AG10803 (cell line): ENCODE data around the gene TEX29.

Source experiments
- DNase-seq: peaks from one replicate; pipeline ENCODE4 v3.0.0; 2010; ENCODE audit warnings: low read depth
- H3K4me3 ChIP-seq: 2 replicates; pipeline ENCODE4 v1.5.1; 2011; ENCODE audit warnings: mild to moderate bottlenecking, low read length, control low read depth
- TF ChIP-seq, protein P1 (sequence below): conservative IDR thresholded peaks from 2 replicates; pipeline ENCODE4 v1.5.1; 2011; ENCODE audit warnings: mild to moderate bottlenecking, low read length, control low read depth, inconsistent platforms

TEX29 gene

DNA sequence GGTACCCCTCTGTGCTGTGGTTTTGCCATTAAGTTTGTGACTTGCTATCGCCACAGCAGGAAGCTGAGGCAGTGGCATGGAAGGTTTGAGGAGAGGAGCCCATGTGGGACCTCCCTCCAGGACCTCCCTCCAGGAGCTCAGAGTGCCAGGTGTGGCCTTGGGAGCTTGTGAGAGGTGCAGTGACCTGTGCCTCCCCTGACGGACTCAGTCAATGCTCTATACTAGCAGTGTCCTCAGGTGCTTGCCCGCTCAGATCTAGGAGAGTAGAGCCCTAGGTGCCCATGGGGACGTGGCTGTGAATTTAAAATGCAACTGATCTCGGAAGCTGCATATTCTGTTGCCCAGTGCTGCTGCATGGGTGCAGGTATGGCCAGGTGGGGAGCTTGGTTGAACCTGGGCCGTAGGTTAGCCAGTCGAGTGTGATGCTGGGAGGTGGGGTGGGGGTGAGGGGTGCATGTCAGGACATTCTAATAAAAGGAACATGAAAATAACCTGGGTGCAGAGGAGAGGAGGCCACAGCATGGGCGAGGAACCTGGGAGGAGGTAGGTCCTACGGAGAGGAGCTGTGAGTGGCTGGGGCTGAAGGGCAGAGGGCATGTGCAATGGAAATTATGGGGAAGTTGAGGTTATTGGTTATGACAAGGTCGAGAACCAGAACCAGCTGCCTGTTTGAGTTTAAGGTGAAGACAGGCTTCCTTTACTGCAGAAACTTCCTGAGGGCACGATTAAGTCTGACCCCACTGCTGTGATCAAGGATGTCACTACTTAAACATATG lies 41.6 kb downstream of the TEX29 start:
- DNase-seq, result no peak
- H3K4me3 ChIP-seq, result no peak overlapping the region
- TF ChIP-seq, protein P1, sequence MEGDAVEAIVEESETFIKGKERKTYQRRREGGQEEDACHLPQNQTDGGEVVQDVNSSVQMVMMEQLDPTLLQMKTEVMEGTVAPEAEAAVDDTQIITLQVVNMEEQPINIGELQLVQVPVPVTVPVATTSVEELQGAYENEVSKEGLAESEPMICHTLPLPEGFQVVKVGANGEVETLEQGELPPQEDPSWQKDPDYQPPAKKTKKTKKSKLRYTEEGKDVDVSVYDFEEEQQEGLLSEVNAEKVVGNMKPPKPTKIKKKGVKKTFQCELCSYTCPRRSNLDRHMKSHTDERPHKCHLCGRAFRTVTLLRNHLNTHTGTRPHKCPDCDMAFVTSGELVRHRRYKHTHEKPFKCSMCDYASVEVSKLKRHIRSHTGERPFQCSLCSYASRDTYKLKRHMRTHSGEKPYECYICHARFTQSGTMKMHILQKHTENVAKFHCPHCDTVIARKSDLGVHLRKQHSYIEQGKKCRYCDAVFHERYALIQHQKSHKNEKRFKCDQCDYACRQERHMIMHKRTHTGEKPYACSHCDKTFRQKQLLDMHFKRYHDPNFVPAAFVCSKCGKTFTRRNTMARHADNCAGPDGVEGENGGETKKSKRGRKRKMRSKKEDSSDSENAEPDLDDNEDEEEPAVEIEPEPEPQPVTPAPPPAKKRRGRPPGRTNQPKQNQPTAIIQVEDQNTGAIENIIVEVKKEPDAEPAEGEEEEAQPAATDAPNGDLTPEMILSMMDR, result no peak

GRCh38 chr13:111363121-111363520 lies 42.7 kb downstream of the TEX29 start:
- TF ChIP-seq, protein P1, result no peak
- H3K4me3 ChIP-seq, result no peak overlapping the region
- no peak for DNase-seq

DNA sequence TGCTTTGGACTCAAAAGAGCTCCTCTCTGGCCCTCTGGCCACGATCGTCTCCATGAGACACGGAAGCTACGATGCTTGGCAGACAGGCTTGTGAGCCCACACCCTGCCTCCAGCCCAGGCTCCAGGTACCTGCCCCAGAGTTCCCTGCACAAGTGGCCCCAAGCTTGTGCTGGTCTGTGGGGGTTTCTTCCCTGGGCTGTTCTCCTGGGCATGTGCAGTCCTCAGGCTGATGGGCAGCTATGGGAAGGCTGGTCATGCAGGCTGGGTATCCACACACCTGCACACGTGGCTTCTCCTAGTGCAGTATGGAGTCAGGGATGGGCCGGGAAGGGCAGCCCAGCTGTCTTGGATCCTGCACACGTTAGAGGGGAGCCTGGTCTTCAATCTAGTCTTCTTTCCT lies 43.1 kb downstream of the TEX29 start:
- TF ChIP-seq, protein P1, result no peak
- DNase-seq, result no peak

GRCh38 chr13:111365149-111366005 lies 44.9 kb downstream of the TEX29 start:
- DNase-seq, result no peak
- TF ChIP-seq, protein P1, result no peak
- H3K4me3 ChIP-seq, result no peak overlapping the region

More for the DNA sequence above, 43.1 kb downstream of the TEX29 start:
- H3K4me3 ChIP-seq, result no peak overlapping the region

- no peak for DNase-seq
- TF ChIP-seq, protein P1, result no peak
- no peak overlapping the region for H3K4me3 ChIP-seq
Observed at GRCh38 chr13:111367340-111367739, 46.9 kb downstream of the TEX29 start.

- TF ChIP-seq, protein P1, result no peak
- DNase-seq, result no peak
- H3K4me3 ChIP-seq, result no peak overlapping the region
Observed at GRCh38 chr13:111368091-111368490, 47.6 kb downstream of the TEX29 start.

DNA sequence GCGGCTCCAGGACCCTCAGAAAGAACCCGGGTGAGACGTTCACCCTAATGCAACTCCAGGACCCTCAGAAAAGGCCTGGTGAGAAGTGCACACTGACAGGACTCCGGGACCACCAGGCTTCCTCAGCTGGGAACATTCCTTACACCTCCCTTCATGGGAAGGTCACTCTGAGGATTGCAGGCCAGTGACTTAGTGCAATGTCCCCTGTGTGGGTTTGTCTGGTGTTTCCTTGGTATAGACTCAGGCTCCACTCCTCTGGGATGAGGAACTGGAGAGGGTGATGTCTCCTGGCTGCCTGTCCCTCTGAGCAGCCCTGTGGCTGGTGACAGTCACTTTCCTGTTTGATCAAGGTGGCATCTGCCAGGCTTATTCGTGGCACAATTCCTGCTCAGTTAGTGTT lies 49.7 kb downstream of the TEX29 start:
- no peak for DNase-seq
- H3K4me3 ChIP-seq, result no peak overlapping the region
- TF ChIP-seq, protein P1, result no peak
